ENCODE measurements around the gene RHBDF1.

RHBDF1 gene

GRCh38 chr16:72561-73548 lies at the start of gene RHBDF1:
RHBDF1 (minus strand) TSS chr16:72631; CDS start chr16:65015, 7,616 bp downstream.
- DNase-seq (ENCODE audit: low read depth in 3 of 3), result no peak

- DNase-seq (ENCODE audit: low read depth in 3 of 3), result no peak
Measured at GRCh38 chr16:120756-121155, 48.3 kb upstream of the RHBDF1 start.

- DNase-seq (ENCODE audit: low read depth in 3 of 3), result no peak
Measured at GRCh38 chr16:119835-120491, 47.5 kb upstream of the RHBDF1 start.

- no peak for DNase-seq (ENCODE audit: low read depth in 3 of 3)
Measured at GRCh38 chr16:119295-119694, 46.9 kb upstream of the RHBDF1 start.

GRCh38 chr16:118857-119256 lies 46.4 kb upstream of the RHBDF1 start:
- DNase-seq (ENCODE audit: low read depth in 3 of 3), result no peak

- peak; percentile 41 to 52 (median 44) for DNase-seq (ENCODE audit: low read depth in 3 of 3)
Measured at GRCh38 chr16:117379-118365, 45.2 kb upstream of the RHBDF1 start.

- DNase-seq (ENCODE audit: low read depth in 3 of 3), result no peak
Measured at GRCh38 chr16:116015-116414, 43.6 kb upstream of the RHBDF1 start.

- no peak for DNase-seq (ENCODE audit: low read depth in 3 of 3)
Measured at GRCh38 chr16:114327-114726, 41.9 kb upstream of the RHBDF1 start.

- DNase-seq (ENCODE audit: low read depth in 3 of 3), result no peak
Measured at GRCh38 chr16:112153-112840, 39.9 kb upstream of the RHBDF1 start.

- peak in 1 of 3 experiments; percentile 27 for DNase-seq (ENCODE audit: low read depth in 3 of 3)
Measured at GRCh38 chr16:106623-107324, 34.3 kb upstream of the RHBDF1 start.

GRCh38 chr16:105521-105920 lies 33.1 kb upstream of the RHBDF1 start:
- no peak for DNase-seq (ENCODE audit: low read depth in 3 of 3)

- DNase-seq (ENCODE audit: low read depth in 3 of 3), result no peak
Measured at GRCh38 chr16:104928-105327, 32.5 kb upstream of the RHBDF1 start.

- no peak for DNase-seq (ENCODE audit: low read depth in 3 of 3)
Measured at GRCh38 chr16:104355-104754, 31.9 kb upstream of the RHBDF1 start.

- DNase-seq (ENCODE audit: low read depth in 3 of 3), result no peak
Measured at GRCh38 chr16:102060-102855, 29.8 kb upstream of the RHBDF1 start.

- DNase-seq (ENCODE audit: low read depth in 3 of 3), result no peak
Measured at GRCh38 chr16:101586-101985, 29.2 kb upstream of the RHBDF1 start.

- DNase-seq (ENCODE audit: low read depth in 3 of 3), result no peak
Measured at GRCh38 chr16:100989-101388, 28.6 kb upstream of the RHBDF1 start.

- no peak for DNase-seq (ENCODE audit: low read depth in 3 of 3)
Measured at GRCh38 chr16:97822-98221, 25.4 kb upstream of the RHBDF1 start.

- DNase-seq (ENCODE audit: low read depth in 3 of 3), result peak; percentile 72 to 82 (median 77)
Measured at GRCh38 chr16:96935-97381, 24.5 kb upstream of the RHBDF1 start.

GRCh38 chr16:94918-95265 lies 22.5 kb upstream of the RHBDF1 start:
- no peak for DNase-seq (ENCODE audit: low read depth in 3 of 3)

Measured in stimulated activated CD4-positive, alpha-beta T cell treated with anti-CD3 and anti-CD28 coated beads, TNF-alpha, amount 100 ng/mL, for 4 hours (primary cell).